GM20431 (cell line): ENCODE measurements around the gene WIPF2.

Experiments used
- in situ Hi-C: fragments of 300-500 bp; cut with MseI, MboI; formaldehyde crosslinking; loops from one replicate; pipeline ENCODE4 v1.15.0; 2020; ENCODE audit warnings: low sequenced_read_pairs; ENCODE audit not compliant: unreplicated experiment

Gene WIPF2

DNA sequence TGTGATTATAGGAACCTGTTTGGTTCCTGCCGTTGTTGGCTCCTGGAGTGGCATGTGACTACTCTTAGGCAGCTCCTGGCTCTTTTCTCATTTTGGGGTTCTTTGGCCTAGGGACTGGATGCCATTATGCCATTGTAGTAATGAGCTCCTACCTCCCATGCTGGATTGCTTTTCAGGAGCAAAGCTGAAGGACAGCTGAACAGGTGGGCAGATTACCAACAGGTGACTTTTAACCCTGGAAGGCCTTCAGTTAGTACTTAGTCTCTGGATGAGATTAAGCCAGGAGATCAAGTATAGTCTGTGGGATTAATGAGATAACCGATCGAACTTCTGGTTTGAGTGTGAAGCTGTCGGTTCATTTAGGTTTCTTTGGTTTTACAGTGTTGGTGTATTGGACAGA, 25.2 kb downstream of the WIPF2 start:
- in situ Hi-C loops = no loop called here

DNA sequence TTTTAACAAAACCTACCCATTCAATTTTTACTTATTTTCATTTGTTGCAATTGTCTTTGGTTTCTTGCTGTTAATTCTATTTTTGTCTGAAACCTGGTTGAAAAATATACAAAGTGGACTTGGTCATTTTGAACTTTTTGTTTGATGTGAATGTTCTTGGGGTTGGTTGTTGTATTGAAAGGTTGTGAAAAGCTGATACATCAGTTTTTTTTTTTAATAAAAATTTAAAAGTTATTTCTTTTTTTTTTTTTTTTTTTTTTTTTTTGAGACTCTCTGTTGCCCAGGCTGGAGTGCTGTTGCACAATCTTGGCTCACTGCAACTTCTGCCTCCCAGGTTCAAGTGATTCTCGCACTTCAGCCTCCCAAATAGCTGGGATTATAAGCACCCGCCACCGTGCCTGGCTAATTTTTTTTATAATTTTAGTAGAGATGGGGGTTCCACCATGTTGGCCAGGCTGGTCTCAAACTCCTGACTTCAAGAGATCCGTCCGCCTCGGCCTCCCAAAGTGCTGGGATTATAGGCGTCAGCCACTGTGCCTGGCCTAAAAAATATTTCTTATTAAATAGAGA, 28.9 kb downstream of the WIPF2 start:
- in situ Hi-C loops = no loop called here

GRCh38 chr17:40248507-40248906, 29.4 kb downstream of the WIPF2 start:
- in situ Hi-C loops = no loop called here

DNA sequence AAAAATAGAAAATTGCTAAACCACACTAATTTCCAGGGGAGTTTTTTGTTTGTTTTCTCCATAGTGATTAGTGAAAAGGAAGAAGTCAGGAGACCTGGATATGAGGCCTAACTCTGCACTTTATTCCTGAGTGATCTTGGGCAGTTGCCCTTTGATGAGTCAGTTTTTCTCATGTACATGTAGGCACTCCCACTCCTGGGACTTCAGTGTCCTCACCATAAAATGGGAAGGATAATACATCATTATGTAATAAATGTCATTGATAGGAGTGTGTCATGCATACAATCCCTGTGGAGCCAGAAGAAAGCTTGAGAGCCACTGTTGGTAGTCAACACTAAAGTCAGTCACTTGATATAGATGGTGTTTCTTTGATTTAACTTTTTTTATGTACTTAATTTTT, 32.5 kb downstream of the WIPF2 start:
- in situ Hi-C loops = no loop called here

GRCh38 chr17:40253565-40253964, 34.5 kb downstream of the WIPF2 start:
- in situ Hi-C loops = no loop called here

- in situ Hi-C loops = no loop called here
Observed at GRCh38 chr17:40259505-40259904, 40.4 kb downstream of the WIPF2 start.

GRCh38 chr17:40260528-40260927, 41.4 kb downstream of the WIPF2 start:
- in situ Hi-C loops = no loop called here

DNA sequence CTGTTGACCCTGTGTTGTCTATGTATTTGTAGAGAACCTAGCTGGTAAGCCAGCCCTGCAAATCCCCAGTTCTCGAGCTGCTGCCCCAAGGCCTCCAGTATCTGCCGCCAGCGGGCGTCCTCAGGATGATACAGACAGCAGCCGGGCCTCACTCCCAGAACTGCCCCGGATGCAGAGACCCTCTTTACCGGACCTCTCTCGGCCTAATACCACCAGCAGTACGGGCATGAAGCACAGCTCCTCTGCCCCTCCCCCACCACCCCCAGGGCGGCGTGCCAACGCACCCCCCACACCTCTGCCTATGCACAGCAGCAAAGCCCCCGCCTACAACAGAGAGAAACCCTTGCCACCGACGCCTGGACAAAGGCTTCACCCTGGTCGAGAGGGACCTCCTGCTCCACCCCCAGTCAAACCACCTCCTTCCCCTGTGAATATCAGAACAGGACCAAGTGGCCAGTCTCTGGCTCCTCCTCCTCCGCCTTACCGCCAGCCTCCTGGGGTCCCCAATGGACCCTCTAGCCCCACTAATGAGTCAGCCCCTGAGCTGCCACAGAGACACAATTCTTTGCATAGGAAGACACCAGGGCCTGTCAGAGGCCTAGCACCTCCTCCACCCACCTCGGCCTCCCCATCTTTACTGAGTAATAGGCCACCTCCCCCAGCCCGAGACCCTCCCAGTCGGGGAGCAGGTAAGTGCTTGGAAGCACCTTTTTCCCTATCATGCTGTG, 45.5 kb downstream of the WIPF2 start:
- in situ Hi-C loops = no loop called here

- in situ Hi-C loops = no loop called here
Observed at GRCh38 chr17:40265337-40265736, 46.2 kb downstream of the WIPF2 start.

DNA sequence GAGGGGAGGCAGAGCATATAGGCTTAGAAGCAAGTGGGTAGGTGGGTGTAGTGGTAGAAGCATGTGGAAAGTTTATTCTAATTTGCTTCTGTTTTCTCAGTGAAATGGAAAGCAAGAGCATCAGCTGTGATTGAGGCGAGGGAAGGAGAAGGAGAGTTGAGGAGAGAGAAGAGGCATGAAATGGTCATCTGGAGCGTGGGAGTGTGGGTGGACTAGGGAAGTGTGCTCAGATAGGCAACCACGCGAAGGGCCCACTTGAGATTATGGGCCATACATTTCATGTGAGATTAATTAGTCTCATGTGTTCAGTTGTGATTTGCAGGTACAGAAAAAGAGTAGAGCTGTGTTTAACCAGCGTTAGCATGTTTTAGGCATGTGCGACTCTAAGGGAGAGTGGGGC, 47.8 kb downstream of the WIPF2 start:
- in situ Hi-C loops = no loop called here

DNA sequence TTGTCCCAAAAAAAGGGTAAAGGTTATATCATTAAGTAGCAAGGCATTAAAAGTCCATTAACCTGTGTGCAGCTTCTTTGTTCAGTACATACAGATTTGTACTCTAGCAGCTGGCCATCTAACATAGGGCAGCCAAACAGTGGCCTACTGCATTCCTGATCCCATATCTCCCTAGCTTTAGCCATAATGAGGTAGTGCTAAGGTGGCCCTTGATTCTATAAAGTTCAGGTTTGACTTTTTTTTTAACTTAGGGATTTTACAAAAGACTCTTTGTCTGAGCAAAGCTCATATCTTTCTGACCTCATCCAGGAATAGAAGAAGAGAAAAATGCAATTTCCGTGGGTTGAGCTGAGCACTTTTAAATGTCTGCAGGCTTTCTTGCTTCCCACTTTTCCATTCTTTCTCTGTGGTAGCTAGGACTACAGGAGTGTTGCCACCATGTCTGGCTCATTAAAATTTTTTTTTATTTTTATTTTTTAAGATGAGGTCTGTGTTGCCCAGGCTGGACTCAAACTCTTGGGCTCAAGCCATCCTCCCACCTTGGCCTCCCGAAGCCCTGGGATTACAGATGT, 49.1 kb downstream of the WIPF2 start:
- in situ Hi-C loops = no loop called here

GRCh38 chr17:40278414-40278813, 59.3 kb downstream of the WIPF2 start:
- in situ Hi-C loops = no loop called here

- in situ Hi-C loops = no loop called here
Observed at GRCh38 chr17:40279402-40279801, 60.3 kb downstream of the WIPF2 start.

GRCh38 chr17:40281663-40282062, 62.6 kb downstream of the WIPF2 start:
- in situ Hi-C loops = no loop called here

DNA sequence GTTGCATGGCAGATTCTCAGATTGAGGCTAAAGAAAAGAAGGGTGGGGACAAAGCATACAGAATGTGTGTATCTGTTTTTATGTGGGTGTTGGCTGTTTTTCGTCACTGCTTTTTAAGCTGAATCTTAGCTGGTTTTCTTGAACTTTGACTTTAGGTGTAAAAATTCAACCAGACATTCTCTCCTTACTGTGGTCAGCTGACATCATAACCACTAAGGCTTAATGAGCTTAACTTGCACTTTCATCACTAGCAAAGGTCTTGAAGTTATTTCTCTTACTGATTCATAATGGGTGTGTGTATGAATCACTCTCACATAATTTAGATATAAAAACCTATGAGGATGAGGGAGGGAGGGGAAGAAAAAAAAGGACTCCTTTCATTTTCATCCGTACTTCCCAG, 64.6 kb downstream of the WIPF2 start:
- in situ Hi-C loops = no loop called here

DNA sequence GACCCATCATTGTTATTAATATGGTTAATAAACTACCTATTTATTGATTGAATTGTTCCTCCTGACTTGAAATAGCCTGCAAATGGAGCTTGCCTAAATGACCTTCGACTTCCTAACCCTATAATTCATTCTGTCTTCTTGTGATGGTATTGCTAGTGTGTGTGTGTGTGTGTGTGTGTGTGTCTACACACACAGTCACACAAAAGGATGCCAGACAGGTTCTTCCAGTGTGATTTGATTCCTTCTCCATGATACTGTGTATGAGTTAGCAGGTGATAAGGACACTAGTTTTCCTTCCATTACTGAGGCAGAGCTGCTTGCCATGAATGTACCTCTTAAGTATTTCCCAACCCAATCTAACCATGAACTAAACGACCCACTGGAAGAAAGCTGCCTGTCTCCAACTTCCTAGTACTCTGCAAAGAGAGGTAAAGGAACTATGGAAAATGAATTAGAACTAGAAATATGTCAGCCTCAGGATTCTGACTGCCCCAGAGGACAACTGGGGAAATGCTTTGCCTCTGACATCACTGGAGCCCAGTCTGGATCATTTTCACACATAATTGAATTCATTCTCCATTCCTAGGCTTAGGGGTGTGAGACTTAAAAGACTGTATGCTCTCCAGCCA, 65.1 kb downstream of the WIPF2 start:
- in situ Hi-C loops = no loop called here

GRCh38 chr17:40286473-40286872, 67.4 kb downstream of the WIPF2 start:
- in situ Hi-C loops = no loop called here

GRCh38 chr17:40287159-40287493, 68.0 kb downstream of the WIPF2 start:
- in situ Hi-C loops = no loop called here

GRCh38 chr17:40287494-40288369, 68.6 kb downstream of the WIPF2 start, which contains the start of gene CDC6:
CDC6 (plus strand) TSS chr17:40287879; CDS start chr17:40289421, 1,542 bp downstream.
- in situ Hi-C loops = no loop called here

- in situ Hi-C loops = no loop called here
Observed at GRCh38 chr17:40290629-40291280, 71.7 kb downstream of the WIPF2 start.
